ENCODE data around the gene MRPS22.

GRCh38 chr3:139355891-139356290 lies 12.1 kb downstream of the MRPS22 start:
- no peak for TF ChIP-seq CTCF (IDR thresholded peaks at IDR 0.05)
- TF ChIP-seq POLR2A (IDR thresholded peaks at IDR 0.05): no peak
